A549 (cell line): ENCODE measurements around the gene ADGRL1. TPM values are rescaled to one million over a fixed set of nuclear protein-coding genes. Genes with fewer than 3 reads are reported as not detected.

Experiments
- ATAC-seq, 2 experiments: fragments of 200-7000 bp in 1 of 2; fragments of >200 bp in 1 of 2; cut with Nextera tagmentation in 1 of 2; cut with Tn5 transposase in 1 of 2; 3 replicates each; pipeline versions ENCODE4 v1.8.0 to v1.9.1; 2018 to 2020; ENCODE audit warnings: mild to moderate bottlenecking in 1 of 2, moderate library complexity in 1 of 2
- CTCF ChIA-PET: fragments of 300-600 bp; sonication (Branson Sonifier 250); formaldehyde crosslinking; extraction: SDS; loops from one replicate; lab custom pipeline; 2021; ENCODE audit warnings: antibody characterized with exemption, inconsistent platforms; lab: Yijun Ruan, JAX
- POLR2A ChIA-PET: fragments of 350-600 bp; formaldehyde crosslinking; extraction: SDS; loops from one replicate; lab custom pipeline; 2021; ENCODE audit warnings: antibody characterized with exemption, inconsistent platforms; lab: Yijun Ruan, JAX
- DNase-seq, 2 experiments: peaks; one replicate each; pipeline versions ENCODE4 v3.0.0 to v3.0.0-alpha.2; 2011 to 2016; ENCODE audit warnings: low read depth in 1 of 2, low spot score in 1 of 2
- FAIRE-seq: peaks from 2 replicates; lab custom pipeline; 2011; peaks lifted over from hg19 to GRCh38; lab: Jason Lieb, UNC
- H3K27ac ChIP-seq, 2 experiments: fragments of >200 bp; sonication (Bioruptor Twin); formaldehyde crosslinking; 3 replicates each; pipeline ENCODE4 v1.5.1; 2016 to 2017
- H3K4me1 ChIP-seq: fragments of >200 bp; sonication (Bioruptor Twin); formaldehyde crosslinking; 3 replicates; pipeline ENCODE4 v1.6.1; 2016
- H3K4me2 ChIP-seq: fragments of >200 bp; sonication (Bioruptor Twin); formaldehyde crosslinking; 3 replicates; pipeline ENCODE4 v1.6.1; 2016
- H3K4me3 ChIP-seq: fragments of >200 bp; sonication (Bioruptor Twin); formaldehyde crosslinking; 3 replicates; pipeline ENCODE4 v1.5.1; 2016
- H3K9me3 ChIP-seq: fragments of >200 bp; sonication (Bioruptor Twin); formaldehyde crosslinking; 3 replicates; pipeline ENCODE4 v1.6.1; 2016
- ATOH8 ChIP-seq: fragments of 250-450 bp; sonication (Bioruptor Pico); IDR thresholded peaks from 2 replicates; pipeline ENCODE4 v1.5.0; 2020; ENCODE audit warnings: low read depth, mild to moderate bottlenecking, moderate library complexity
- CEBPB ChIP-seq, 2 experiments: fragments of >200 bp in 1 of 2; sonication (Bioruptor Twin) in 1 of 2; formaldehyde crosslinking in 1 of 2; IDR thresholded peaks; 2 replicates each; pipeline ENCODE4 v1.6.1; 2012 to 2016
- E2F6 ChIP-seq: IDR thresholded peaks from 2 replicates; pipeline ENCODE4 v1.6.1; 2012; ENCODE audit warnings: low read depth, borderline replicate concordance
- EHF ChIP-seq: fragments of 250-450 bp; sonication (Bioruptor Pico); IDR thresholded peaks from 2 replicates; pipeline ENCODE4 v1.5.0; 2020; ENCODE audit warnings: mild to moderate bottlenecking
- ELK1 ChIP-seq: fragments of 150-350 bp; IDR thresholded peaks from 2 replicates; pipeline ENCODE4 v1.6.1; 2014; ENCODE audit warnings: low read depth, mild to moderate bottlenecking, low read length
- EP300 ChIP-seq, 2 experiments: fragments of >200 bp; sonication (Bioruptor Twin); formaldehyde crosslinking; IDR thresholded peaks; 2 replicates in 1 of 2; 3 replicates in 1 of 2; pipeline ENCODE4 v1.6.1; 2016 to 2017
- HDAC2 ChIP-seq: fragments of 200-600 bp; sonication (generic); IDR thresholded peaks from 2 replicates; pipeline ENCODE4 v1.6.1; 2016
- HES2 ChIP-seq: fragments of >200 bp; sonication (Bioruptor Twin); formaldehyde crosslinking; IDR thresholded peaks from 2 replicates; pipeline ENCODE4 v1.6.1; 2016
- HMGXB4 ChIP-seq: fragments of 250-450 bp; sonication (Bioruptor Pico); IDR thresholded peaks from 2 replicates; pipeline ENCODE4 v1.5.0; 2021; ENCODE audit warnings: mild to moderate bottlenecking, moderate library complexity, borderline replicate concordance
- HOXB5 ChIP-seq: fragments of 250-450 bp; sonication (Bioruptor Pico); IDR thresholded peaks from 2 replicates; pipeline ENCODE4 v1.5.0; 2020; ENCODE audit warnings: mild to moderate bottlenecking, moderate library complexity
- JUN ChIP-seq, 2 experiments: fragments of >200 bp; sonication (Bioruptor Twin); formaldehyde crosslinking; IDR thresholded peaks; 2 replicates in 1 of 2; 3 replicates in 1 of 2; pipeline ENCODE4 v1.6.1; 2016 to 2017
- JUNB ChIP-seq: fragments of >200 bp; sonication (Bioruptor Twin); formaldehyde crosslinking; IDR thresholded peaks from 2 replicates; pipeline ENCODE4 v1.6.1; 2016
- MAX ChIP-seq: IDR thresholded peaks from 2 replicates; pipeline ENCODE4 v1.6.1; 2012
- MAZ ChIP-seq: fragments of 150-350 bp; IDR thresholded peaks from 2 replicates; pipeline ENCODE4 v1.6.1; 2014; ENCODE audit warnings: antibody characterized with exemption, low read depth, low read length, borderline replicate concordance
- NFE2L2 ChIP-seq: fragments of 150-350 bp; conservative IDR thresholded peaks from 2 replicates; pipeline ENCODE4 v1.6.1; 2014; ENCODE audit warnings: low read length
- POLR2A ChIP-seq: IDR thresholded peaks from 2 replicates; pipeline ENCODE4 v1.6.1; 2012; ENCODE audit warnings: mild to moderate bottlenecking, low read length
- POLR2AphosphoS2 ChIP-seq: conservative IDR thresholded peaks from 2 replicates; pipeline ENCODE4 v1.6.1; 2012; ENCODE audit warnings: low read length, improper control_type of control experiment, inconsistent platforms
- RAD21 ChIP-seq, 2 experiments: fragments of >200 bp in 1 of 2; sonication (Bioruptor Twin) in 1 of 2; formaldehyde crosslinking in 1 of 2; IDR thresholded peaks in 1 of 2; conservative IDR thresholded peaks in 1 of 2; 2 replicates in 1 of 2; 3 replicates in 1 of 2; pipeline ENCODE4 v1.6.1; 2012 to 2018; ENCODE audit warnings: inconsistent platforms in 1 of 2
- RFX5 ChIP-seq: fragments of 450-650 bp; IDR thresholded peaks from 2 replicates; pipeline ENCODE4 v1.7.1; 2014; ENCODE audit warnings: antibody characterized with exemption, mild to moderate bottlenecking, moderate library complexity
- RNF2 ChIP-seq: fragments of 200-600 bp; sonication (generic); IDR thresholded peaks from 2 replicates; pipeline ENCODE4 v1.6.1; 2016; ENCODE audit warnings: low read depth, mild to moderate bottlenecking, antibody characterized with exemption, moderate library complexity, borderline replicate concordance
- ZSCAN20 ChIP-seq: fragments of 250-450 bp; sonication (Bioruptor Pico); IDR thresholded peaks from 2 replicates; pipeline ENCODE4 v1.8.0; 2022; ENCODE audit warnings: mild to moderate bottlenecking, moderate library complexity
- WGBS: methylation state at CpG from one replicate; pipeline ENCODE4 v1.1.6; 2017; ENCODE audit errors: missing lambda C conversion rate; 5-methylcytosine and 5-hydroxymethylcytosine counted together
- polyA plus RNA-seq, 4 experiments: library from polyadenylated mRNA; depleted of rRNA in 3 of 4; stranded (reverse); fragments of >200 nt; fragmentation: RNase III in 1 of 4; extraction: RNeasy Plus Mini Kit Qiagen cat#74134 plus additional on column Dnase treatment in 1 of 4; gene quantifications; 2 replicates in 3 of 4; 3 replicates in 1 of 4; pipeline ENCODE4 v1.2.3, GENCODE V29; 2011 to 2017

The ADGRL1 gene
- polyA plus RNA-seq, 2 of the 4 experiments (the other 2 are of a cell fraction): 3.9 to 6.0 TPM

- 87% methylated on average over 12 of the region's 12 CpGs for WGBS
- Histone ChIP-seq H3K4me1 (0 out of 3 replicates have a peak, but pooled peaks cover 5% of the 10 kb centered on the region), H3K27ac (no peak overlapping the region), H3K4me3 (no peak overlapping the region), H3K4me2 (no peak overlapping the region), H3K9me3 (no peaks in the 10 kb centered on the region)
- CTCF ChIA-PET: no interaction called here
- DNase-seq: no peak
- POLR2A ChIA-PET: no interaction called here
- ATAC-seq: no peak
- TF ChIP-seq EP300 (IDR thresholded peaks at IDR 0.05): no peak
- no peak for TF ChIP-seq ZSCAN20 (CRISPR knock-in tag)
- no peak for TF ChIP-seq JUN (IDR thresholded peaks at IDR 0.05)
- FAIRE-seq: no peak
These were observed 63.4 kb downstream of the ADGRL1 start for GRCh38 chr19:14142262-14143190.

- DNase-seq (no peak), ATAC-seq (no peak), FAIRE-seq (no peak)
- no peak overlapping the region for H3K4me2 ChIP-seq
- H3K27ac ChIP-seq: no peak overlapping the region
- POLR2A ChIA-PET: no interaction called here
- CTCF ChIA-PET: interaction anchor here (1.3 to 1.8 kb wide), 2 partner anchors 10 to 65 kb away, joined by 4 read pairs; no protein-coding TSS in a partner anchor
- no peaks in the 10 kb centered on the region for H3K9me3 ChIP-seq
- TF ChIP-seq HOXB5 (CRISPR knock-in tag): no peak
- 88% methylated on average over 8 of the region's 8 CpGs for WGBS
- H3K4me1 ChIP-seq: 0 out of 3 replicates have a peak, but pooled peaks cover 5% of the 10 kb centered on the region
- H3K4me3 ChIP-seq: no peak overlapping the region
These were observed 64.9 kb downstream of the ADGRL1 start for GRCh38 chr19:14141041-14141440.

GRCh38 chr19:14139944-14140343 lies 66.0 kb downstream of the ADGRL1 start:
- no peak for FAIRE-seq
- 90% methylated on average over 9 of the region's 9 CpGs for WGBS

More at GRCh38 chr19:14139944-14140343, 66.0 kb downstream of the ADGRL1 start:
- ATAC-seq (no peak), DNase-seq (no peak)
- CTCF ChIA-PET: interaction anchor here (0.9 to 3.0 kb wide), 6 partner anchors 8 to 266 kb away, joined by 3 to 11 read pairs (median 4); no protein-coding TSS in a partner anchor
- Histone ChIP-seq H3K4me1 (peaks cover 11% of the 10 kb centered on the region; the same call in 2 of the 3 replicates), H3K9me3 (no peaks in the 10 kb centered on the region), H3K4me3 (no peak overlapping the region), H3K27ac (no peak overlapping the region), H3K4me2 (no peak overlapping the region)
- TF ChIP-seq POLR2AphosphoS2 (no peak), RFX5 (no peak), EP300 (IDR thresholded peaks at IDR 0.05) (no peak), CEBPB (IDR thresholded peaks at IDR 0.05) (no peak), POLR2A (no peak), RAD21 (conservative IDR thresholded peaks at IDR 0.05 in 1 of 2, IDR thresholded peaks at IDR 0.05 in 1 of 2) (no peak), HMGXB4 (CRISPR knock-in tag) (no peak), E2F6 (no peak), NFE2L2 (no peak), EHF (CRISPR knock-in tag) (no peak), ELK1 (no peak), MAX (no peak), HES2 (no peak), JUNB (no peak), HDAC2 (no peak), JUN (IDR thresholded peaks at IDR 0.05) (no peak), ZSCAN20 (CRISPR knock-in tag) (no peak), RNF2 (no peak), ATOH8 (CRISPR knock-in tag) (no peak), MAZ (no peak)
- POLR2A ChIA-PET: no interaction called here
